ENCODE data around the gene ZNF2.

ZNF2 gene

GRCh38 chr2:95220449-95220848 lies 54.8 kb downstream of the ZNF2 start:
- Histone ChIP-seq H3K27ac (no peak overlapping the region), H2AFZ (ENCODE audit: low read depth) (no peak overlapping the region), H3K4me1 (ENCODE audit: low read depth, poor library complexity, severe bottlenecking) (no peaks in the 10 kb centered on the region), H4K20me1 (ENCODE audit: insufficient read depth) (no peaks in the 10 kb centered on the region), H3K4me3 (IDR thresholded peaks at IDR 0.05; ENCODE audit: insufficient read depth, low read depth, low read length) (no peak overlapping the region), H3K9ac (no peak overlapping the region), H3K4me2 (no peak overlapping the region), H3K79me2 (ENCODE audit: insufficient read depth, low read depth) (no peaks in the 10 kb centered on the region), H3K36me3 (ENCODE audit: insufficient read depth) (no peaks in the 10 kb centered on the region), H3K27me3 (ENCODE audit: insufficient read depth, low read depth) (no peaks in the 10 kb centered on the region)
- no peak for TF ChIP-seq CTCF (conservative IDR thresholded peaks at IDR 0.05; ENCODE audit: low read depth, low read length)

DNA sequence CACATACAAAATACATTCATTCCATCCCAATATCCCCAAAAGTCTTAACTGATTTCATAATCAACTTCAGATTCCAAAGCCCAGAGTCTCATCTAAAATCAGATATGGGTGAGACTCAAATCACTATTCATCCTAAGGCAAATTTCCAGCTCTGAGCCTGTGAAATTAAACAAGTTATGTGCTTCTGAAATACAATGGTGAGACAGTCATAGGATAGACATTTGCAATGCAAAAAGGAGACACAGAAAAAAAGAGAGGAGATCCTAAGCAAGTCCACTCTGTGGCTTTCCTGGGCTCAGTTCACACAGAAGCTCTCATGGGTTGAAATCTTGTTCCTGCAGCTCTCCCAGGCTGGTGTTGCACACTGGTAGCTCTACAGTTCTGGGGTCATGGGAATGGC lies 60.0 kb downstream of the ZNF2 start:
- no peak overlapping the region for H3K27ac ChIP-seq
- H3K9ac ChIP-seq = no peak overlapping the region
- no peaks in the 10 kb centered on the region for H3K27me3 ChIP-seq (ENCODE audit: insufficient read depth, low read depth)
- TF ChIP-seq CTCF (conservative IDR thresholded peaks at IDR 0.05; ENCODE audit: low read depth, low read length) = no peak
- no peaks in the 10 kb centered on the region for H4K20me1 ChIP-seq (ENCODE audit: insufficient read depth)
- no peak overlapping the region for H2AFZ ChIP-seq (ENCODE audit: low read depth)
- no peaks in the 10 kb centered on the region for H3K4me1 ChIP-seq (ENCODE audit: low read depth, poor library complexity, severe bottlenecking)
- H3K79me2 ChIP-seq (ENCODE audit: insufficient read depth, low read depth) = no peaks in the 10 kb centered on the region
- no peak overlapping the region for H3K4me3 ChIP-seq (IDR thresholded peaks at IDR 0.05; ENCODE audit: insufficient read depth, low read depth, low read length)
- H3K4me2 ChIP-seq = no peak overlapping the region
- H3K36me3 ChIP-seq (ENCODE audit: insufficient read depth) = no peaks in the 10 kb centered on the region

DNA sequence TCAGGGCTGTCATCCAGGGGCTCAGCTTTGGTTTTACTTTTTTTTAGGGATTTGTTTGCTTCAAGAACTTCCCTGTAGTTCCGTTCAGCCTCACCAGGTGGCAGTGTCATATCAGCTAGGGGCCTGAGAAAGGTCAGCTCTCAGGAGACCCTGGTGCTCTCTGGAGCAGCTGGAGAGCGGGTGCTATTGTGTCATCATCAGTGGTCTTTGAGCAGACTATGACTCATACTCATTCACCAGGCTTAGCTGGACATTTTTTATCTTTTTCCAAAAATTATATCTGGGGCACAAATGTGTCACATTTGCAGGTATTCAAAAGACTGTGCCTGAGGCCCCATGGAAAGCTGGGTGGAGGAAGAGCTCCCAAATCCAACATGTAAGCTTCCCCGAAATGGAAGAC lies 66.1 kb downstream of the ZNF2 start:
- no peak overlapping the region for H3K4me3 ChIP-seq (IDR thresholded peaks at IDR 0.05; ENCODE audit: insufficient read depth, low read depth, low read length)
- no peaks in the 10 kb centered on the region for H3K4me1 ChIP-seq (ENCODE audit: low read depth, poor library complexity, severe bottlenecking)
- H4K20me1 ChIP-seq (ENCODE audit: insufficient read depth) = no peaks in the 10 kb centered on the region
- H3K4me2 ChIP-seq = no peak overlapping the region
- TF ChIP-seq CTCF (conservative IDR thresholded peaks at IDR 0.05; ENCODE audit: low read depth, low read length) = peak; percentile 70
- H3K36me3 ChIP-seq (ENCODE audit: insufficient read depth) = no peaks in the 10 kb centered on the region
- H3K27ac ChIP-seq = no peak overlapping the region
- no peaks in the 10 kb centered on the region for H3K79me2 ChIP-seq (ENCODE audit: insufficient read depth, low read depth)
- H2AFZ ChIP-seq (ENCODE audit: low read depth) = no peak overlapping the region
- H3K9ac ChIP-seq = no peak overlapping the region
- no peaks in the 10 kb centered on the region for H3K27me3 ChIP-seq (ENCODE audit: insufficient read depth, low read depth)

DNA sequence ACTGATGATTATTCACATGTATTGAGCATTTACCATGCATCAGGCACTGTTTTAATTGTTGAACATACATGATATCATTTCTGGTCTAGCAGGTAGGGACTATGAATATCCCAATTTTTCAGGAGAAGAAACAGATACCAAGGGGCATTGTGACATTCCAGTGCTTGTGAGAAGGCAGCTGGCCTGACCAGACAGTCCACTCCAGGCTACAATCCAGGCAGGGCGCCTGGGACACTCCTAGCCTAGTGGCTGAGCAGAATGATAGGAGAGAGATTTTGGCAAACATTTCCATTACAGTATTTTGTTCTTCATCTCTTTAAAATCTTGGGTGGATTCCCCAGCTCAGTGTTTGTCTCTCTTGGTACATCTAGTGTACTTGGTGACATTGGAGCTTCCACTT lies 66.6 kb downstream of the ZNF2 start:
- no peaks in the 10 kb centered on the region for H3K79me2 ChIP-seq (ENCODE audit: insufficient read depth, low read depth)
- TF ChIP-seq CTCF (conservative IDR thresholded peaks at IDR 0.05; ENCODE audit: low read depth, low read length) = no peak
- H3K4me2 ChIP-seq = no peak overlapping the region

More for the DNA sequence above, 66.6 kb downstream of the ZNF2 start:
- Histone ChIP-seq H2AFZ (ENCODE audit: low read depth) (no peak overlapping the region), H3K9ac (no peak overlapping the region), H3K27me3 (ENCODE audit: insufficient read depth, low read depth) (no peaks in the 10 kb centered on the region), H3K4me1 (ENCODE audit: low read depth, poor library complexity, severe bottlenecking) (no peaks in the 10 kb centered on the region), H3K36me3 (ENCODE audit: insufficient read depth) (no peaks in the 10 kb centered on the region), H4K20me1 (ENCODE audit: insufficient read depth) (no peaks in the 10 kb centered on the region), H3K27ac (no peak overlapping the region), H3K4me3 (IDR thresholded peaks at IDR 0.05; ENCODE audit: insufficient read depth, low read depth, low read length) (no peak overlapping the region)

Measured in KMS-11 (cell line).